Keratinocyte (primary cell): ENCODE data around the gene CASK. TPM values are rescaled to one million over a fixed set of nuclear protein-coding genes. Genes with fewer than 3 reads are reported as not detected.

Experiments
- DNase-seq: peaks from one replicate; pipeline ENCODE4 v3.0.0-alpha.2; 2011; ENCODE audit warnings: low read depth, missing footprints, low spot score
- FAIRE-seq: peaks from 2 replicates; lab custom pipeline; 2011; peaks lifted over from hg19 to GRCh38; lab: Jason Lieb, UNC
- H2AFZ ChIP-seq: 2 replicates; pipeline ENCODE4 v1.6.0; 2012; ENCODE audit warnings: low read length, control low read depth, inconsistent platforms; ENCODE audit not compliant: control insufficient read depth
- H3K27ac ChIP-seq: 2 replicates; pipeline ENCODE4 v1.5.1; 2011; ENCODE audit warnings: low read length; ENCODE audit not compliant: control insufficient read depth, insufficient read depth
- H3K27me3 ChIP-seq: 3 replicates; pipeline ENCODE4 v1.6.0; 2011; ENCODE audit warnings: low read length; ENCODE audit not compliant: control insufficient read depth, insufficient read depth; ENCODE audit errors: extremely low read depth
- H3K36me3 ChIP-seq, 2 experiments: 2 replicates in 1 of 2; 3 replicates in 1 of 2; pipeline ENCODE4 v1.5.1; 2011; ENCODE audit warnings: low read length in 2 of 2, mild to moderate bottlenecking in 1 of 2; ENCODE audit not compliant: control insufficient read depth in 2 of 2, insufficient read depth in 2 of 2; ENCODE audit errors: extremely low read depth in 1 of 2
- H3K4me1 ChIP-seq: 3 replicates; pipeline ENCODE4 v1.5.1; 2011; ENCODE audit warnings: low read length; ENCODE audit not compliant: control insufficient read depth, insufficient read depth; ENCODE audit errors: extremely low read depth
- H3K4me2 ChIP-seq: 3 replicates; pipeline ENCODE4 v1.6.0; 2011; ENCODE audit warnings: low read depth, low read length; ENCODE audit not compliant: control insufficient read depth, insufficient read depth; ENCODE audit errors: extremely low read depth
- H3K4me3 ChIP-seq, 3 experiments: fragments of 200-600 bp in 1 of 3; sonication (generic) in 1 of 3; 2 replicates in 2 of 3; 3 replicates in 1 of 3; pipeline ENCODE4 v1.5.1; 2011 to 2016; ENCODE audit warnings: low read length in 3 of 3, mild to moderate bottlenecking in 3 of 3, control low read depth in 2 of 3, inconsistent platforms in 1 of 3, low read depth in 1 of 3, mixed read lengths in 1 of 3, mixed run types in 1 of 3, moderate library complexity in 1 of 3; ENCODE audit not compliant: control insufficient read depth in 2 of 3, insufficient read depth in 2 of 3; ENCODE audit errors: extremely low read depth in 1 of 3
- H3K79me2 ChIP-seq: 2 replicates; pipeline ENCODE4 v1.6.0; 2012; ENCODE audit warnings: low read length; ENCODE audit not compliant: control insufficient read depth, insufficient read depth
- H3K9ac ChIP-seq: 3 replicates; pipeline ENCODE4 v1.6.0; 2011; ENCODE audit warnings: low read length; ENCODE audit not compliant: control insufficient read depth, insufficient read depth; ENCODE audit errors: extremely low read depth
- H3K9me1 ChIP-seq: 3 replicates; pipeline ENCODE4 v1.6.0; 2011; ENCODE audit warnings: low read length; ENCODE audit not compliant: control insufficient read depth, insufficient read depth; ENCODE audit errors: extremely low read depth
- H3K9me3 ChIP-seq: 2 replicates; pipeline ENCODE4 v1.5.1; 2012; ENCODE audit warnings: low read depth, low read length; ENCODE audit not compliant: control insufficient read depth
- H4K20me1 ChIP-seq: 3 replicates; pipeline ENCODE4 v1.6.0; 2011; ENCODE audit warnings: low read length; ENCODE audit not compliant: control insufficient read depth, insufficient read depth; ENCODE audit errors: extremely low read depth
- CTCF ChIP-seq, 3 experiments: IDR thresholded peaks in 1 of 3; conservative IDR thresholded peaks in 1 of 3; optimal IDR thresholded peaks in 1 of 3; 2 replicates in 2 of 3; 3 replicates in 1 of 3; pipeline versions ENCODE3 to v1.5.1; 2011; ENCODE audit warnings: low read length in 3 of 3, mild to moderate bottlenecking in 3 of 3, moderate library complexity in 2 of 3, control low read depth in 1 of 3, inconsistent platforms in 1 of 3; ENCODE audit not compliant: insufficient read depth in 2 of 3; ENCODE audit errors: extremely low read depth in 1 of 3
- EZH2 ChIP-seq: IDR thresholded peaks from one replicate; pipeline ENCODE4 v1.6.1; 2012; ENCODE audit warnings: inconsistent platforms, mild to moderate bottlenecking, low read length, moderate library complexity
- dilution Hi-C: fragments of 300-500 bp; cut with MboI; formaldehyde crosslinking; loops from one replicate; pipeline ENCODE4 v1.7.0; 2020; ENCODE audit warnings: low sequenced_read_pairs; ENCODE audit not compliant: extremely low pct_ligation_motif_present
- polyA plus RNA-seq, 5 experiments: library from polyadenylated mRNA; depleted of rRNA in 3 of 5; stranded (reverse) in 3 of 5; stranded (forward) in 1 of 5; unstranded in 1 of 5; fragments of >200 nt; gene quantifications; 1 replicate in 1 of 5; 2 replicates in 3 of 5; 3 replicates in 1 of 5; pipeline versions ENCODE4 v1.2.1 to v1.2.3, GENCODE V29; 2011 to 2012; ENCODE audit warnings: missing spikeins in 2 of 5, low read depth in 1 of 5, low replicate concordance in 1 of 5

CASK gene
- polyA plus RNA-seq, 1 donor (not counting 4 experiments of a cell fraction or from before 2014, with no cell fraction given), result 33.7 TPM

- Histone ChIP-seq H4K20me1 (no peaks in the 10 kb centered on the region), H3K9me3 (no peaks in the 10 kb centered on the region), H3K4me1 (no peaks in the 10 kb centered on the region), H3K27me3 (no peaks in the 10 kb centered on the region), H3K36me3 (peaks cover 0 to 1% of the 10 kb centered on the region in 2 experiments), H3K9me1 (no peaks in the 10 kb centered on the region), H3K4me3 (no peak overlapping the region), H2AFZ (no peak overlapping the region), H3K9ac (no peak overlapping the region), H3K27ac (no peak overlapping the region), H3K4me2 (no peak overlapping the region), H3K79me2 (no peaks in the 10 kb centered on the region)
- FAIRE-seq (no peak), DNase-seq (no peak)
- TF ChIP-seq CTCF (optimal IDR thresholded peaks at IDR 0.05 in 1 of 3, IDR thresholded peaks at IDR 0.05 in 1 of 3, conservative IDR thresholded peaks at IDR 0.05 in 1 of 3; ENCODE audit: extremely low read depth in 1 of 3, insufficient read depth in 2 of 3, low read length in 3 of 3) (no peak), EZH2 (no peak)
- dilution Hi-C loops, result no loop called here
Observed at GRCh38 chrX:41828826-41829225, 94.5 kb downstream of the CASK start.

GRCh38 chrX:41827886-41828285 is 95.5 kb downstream of the CASK start:
- dilution Hi-C loops, result no loop called here
- no peak for DNase-seq
- Histone ChIP-seq H3K4me2 (no peak overlapping the region), H4K20me1 (no peaks in the 10 kb centered on the region), H3K79me2 (no peaks in the 10 kb centered on the region), H3K9me3 (no peaks in the 10 kb centered on the region), H3K9ac (no peak overlapping the region), H3K27ac (no peak overlapping the region), H3K27me3 (no peaks in the 10 kb centered on the region), H3K9me1 (no peaks in the 10 kb centered on the region), H3K4me1 (no peaks in the 10 kb centered on the region), H3K36me3 (peaks cover 0 to 1% of the 10 kb centered on the region in 2 experiments), H3K4me3 (no peak overlapping the region), H2AFZ (no peak overlapping the region)
- TF ChIP-seq CTCF (optimal IDR thresholded peaks at IDR 0.05 in 1 of 3, IDR thresholded peaks at IDR 0.05 in 1 of 3, conservative IDR thresholded peaks at IDR 0.05 in 1 of 3; ENCODE audit: extremely low read depth in 1 of 3, insufficient read depth in 2 of 3, low read length in 3 of 3) (no peak), EZH2 (no peak)
- FAIRE-seq, result no peak
